ENCODE measurements around the gene TMEM201.

Gene TMEM201

GRCh38 chr1:9602794-9603167, 14.1 kb downstream of the TMEM201 start:
- no peak overlapping the region for H3K27ac ChIP-seq
- TF ChIP-seq CTCF (IDR thresholded peaks at IDR 0.05) (no peak), ZFX (IDR thresholded peaks at IDR 0.05; ENCODE audit: borderline replicate concordance) (no peak)

DNA sequence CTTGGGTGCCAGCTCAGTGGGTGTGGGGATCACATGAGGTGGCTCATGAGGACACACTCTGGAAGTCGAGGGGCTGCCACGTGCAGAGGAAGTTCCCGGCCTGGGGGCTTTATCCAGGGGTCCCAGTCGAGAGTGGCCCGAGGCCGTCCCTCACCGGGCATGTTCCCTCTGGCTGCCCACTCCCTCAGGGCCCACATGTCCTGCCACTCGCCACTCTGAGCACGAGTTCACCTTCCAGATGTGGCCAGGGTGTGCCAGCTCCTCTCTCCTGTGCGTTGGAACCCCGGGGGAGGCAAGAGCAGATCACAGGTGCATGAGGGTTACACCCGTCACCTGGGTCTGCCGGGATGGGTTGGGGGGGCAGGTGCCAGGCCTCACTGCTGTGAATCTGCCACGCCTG, 14.6 kb downstream of the TMEM201 start:
- TF ChIP-seq CTCF (IDR thresholded peaks at IDR 0.05) (no peak), ZFX (IDR thresholded peaks at IDR 0.05; ENCODE audit: borderline replicate concordance) (no peak)
- H3K27ac ChIP-seq: no peak overlapping the region

GRCh38 chr1:9603766-9604753, 15.3 kb downstream of the TMEM201 start:
- no peak overlapping the region for H3K27ac ChIP-seq

GRCh38 chr1:9604836-9605235, 16.1 kb downstream of the TMEM201 start:
- TF ChIP-seq ZFX (IDR thresholded peaks at IDR 0.05; ENCODE audit: borderline replicate concordance) (no peak), CTCF (IDR thresholded peaks at IDR 0.05) (no peak)
- no peak overlapping the region for H3K27ac ChIP-seq

More at GRCh38 chr1:9603766-9604753, 15.3 kb downstream of the TMEM201 start:
- TF ChIP-seq CTCF (IDR thresholded peaks at IDR 0.05) (no peak), ZFX (IDR thresholded peaks at IDR 0.05; ENCODE audit: borderline replicate concordance) (no peak)

- TF ChIP-seq CTCF (IDR thresholded peaks at IDR 0.05) (no peak), ZFX (IDR thresholded peaks at IDR 0.05; ENCODE audit: borderline replicate concordance) (no peak)
- H3K27ac ChIP-seq: no peak overlapping the region
These were observed 17.3 kb downstream of the TMEM201 start for GRCh38 chr1:9605946-9606455.

GRCh38 chr1:9606458-9606857, 17.7 kb downstream of the TMEM201 start:
- TF ChIP-seq ZFX (IDR thresholded peaks at IDR 0.05; ENCODE audit: borderline replicate concordance) (no peak), CTCF (IDR thresholded peaks at IDR 0.05) (no peak)

GRCh38 chr1:9606948-9607347, 18.2 kb downstream of the TMEM201 start:
- TF ChIP-seq CTCF (IDR thresholded peaks at IDR 0.05): no peak
- no peak for TF ChIP-seq ZFX (IDR thresholded peaks at IDR 0.05; ENCODE audit: borderline replicate concordance)
- no peak overlapping the region for H3K27ac ChIP-seq

More at GRCh38 chr1:9606458-9606857, 17.7 kb downstream of the TMEM201 start:
- H3K27ac ChIP-seq: no peak overlapping the region

Data from 22Rv1 (cell line).